WERI-Rb-1 (cell line): ENCODE results near the gene MS4A4E.

ENCODE experiments used
- DNase-seq: peaks from one replicate; pipeline ENCODE4 v3.0.0-alpha.2; 2020
- H3K27ac ChIP-seq: fragments of 250-450 bp; sonication (Bioruptor Pico); 2 replicates; pipeline ENCODE4 v1.5.1; 2020; ENCODE audit warnings: mild to moderate bottlenecking, moderate library complexity
- H3K27me3 ChIP-seq: fragments of 250-450 bp; sonication (Bioruptor Pico); 2 replicates; pipeline ENCODE4 v1.5.1; 2021; ENCODE audit warnings: mild to moderate bottlenecking, low read depth, moderate library complexity; ENCODE audit not compliant: insufficient read depth, severe bottlenecking
- H3K36me3 ChIP-seq: fragments of 250-450 bp; sonication (Bioruptor Pico); 2 replicates; pipeline ENCODE4 v1.5.1; 2020; ENCODE audit warnings: mild to moderate bottlenecking, moderate library complexity
- H3K4me3 ChIP-seq: 2 replicates; pipeline ENCODE4 v1.5.1; 2011; ENCODE audit warnings: low read depth, mild to moderate bottlenecking, control low read depth, low read length
- H3K9me3 ChIP-seq: fragments of 250-450 bp; sonication (Bioruptor Pico); 2 replicates; pipeline ENCODE4 v1.5.1; 2021; ENCODE audit warnings: mild to moderate bottlenecking, moderate library complexity; ENCODE audit not compliant: severe bottlenecking
- CTCF ChIP-seq: IDR thresholded peaks from 2 replicates; pipeline ENCODE4 v1.5.1; 2011; ENCODE audit warnings: low read depth, mild to moderate bottlenecking, control low read depth, inconsistent platforms, low read length

Gene MS4A4E

GRCh38 chr11:60240662-60241061 is 2.3 kb downstream of the MS4A4E start:
- H3K27ac ChIP-seq: no peak overlapping the region
- H3K36me3 ChIP-seq: no peaks in the 10 kb centered on the region
- DNase-seq: no peak
- no peak overlapping the region for H3K4me3 ChIP-seq
- H3K27me3 ChIP-seq: no peaks in the 10 kb centered on the region
- no peaks in the 10 kb centered on the region for H3K9me3 ChIP-seq
- TF ChIP-seq CTCF: no peak

- H3K27me3 ChIP-seq: no peaks in the 10 kb centered on the region
- H3K27ac ChIP-seq: no peak overlapping the region
- no peak for DNase-seq
- H3K4me3 ChIP-seq: no peak overlapping the region
- no peak for TF ChIP-seq CTCF
- no peaks in the 10 kb centered on the region for H3K36me3 ChIP-seq
- no peaks in the 10 kb centered on the region for H3K9me3 ChIP-seq
Observed at GRCh38 chr11:60235321-60235720, 7.6 kb downstream of the MS4A4E start.

- no peak for DNase-seq
- Histone ChIP-seq H3K27ac (no peak overlapping the region), H3K36me3 (no peaks in the 10 kb centered on the region), H3K4me3 (no peak overlapping the region), H3K9me3 (no peaks in the 10 kb centered on the region), H3K27me3 (no peaks in the 10 kb centered on the region)
- TF ChIP-seq CTCF: no peak
Observed at GRCh38 chr11:60230681-60231080, 12.3 kb downstream of the MS4A4E start.

GRCh38 chr11:60222141-60222540 is 20.8 kb downstream of the MS4A4E start:
- TF ChIP-seq CTCF: no peak
- DNase-seq: no peak
- H3K9me3 ChIP-seq: no peaks in the 10 kb centered on the region
- no peaks in the 10 kb centered on the region for H3K27me3 ChIP-seq
- no peak overlapping the region for H3K4me3 ChIP-seq
- H3K36me3 ChIP-seq: no peaks in the 10 kb centered on the region
- H3K27ac ChIP-seq: no peak overlapping the region

GRCh38 chr11:60221692-60222091 is 21.2 kb downstream of the MS4A4E start:
- TF ChIP-seq CTCF: no peak
- H3K9me3 ChIP-seq: no peaks in the 10 kb centered on the region
- no peak overlapping the region for H3K27ac ChIP-seq
- no peaks in the 10 kb centered on the region for H3K27me3 ChIP-seq
- DNase-seq: no peak
- no peak overlapping the region for H3K4me3 ChIP-seq
- no peaks in the 10 kb centered on the region for H3K36me3 ChIP-seq

- H3K4me3 ChIP-seq: no peak overlapping the region
- no peaks in the 10 kb centered on the region for H3K9me3 ChIP-seq
- no peak for TF ChIP-seq CTCF
- H3K36me3 ChIP-seq: no peaks in the 10 kb centered on the region
- DNase-seq: no peak
- H3K27me3 ChIP-seq: no peaks in the 10 kb centered on the region
- H3K27ac ChIP-seq: no peak overlapping the region
Observed at GRCh38 chr11:60221181-60221580, 21.8 kb downstream of the MS4A4E start.
